ENCODE data around the gene CNN2. TPM values are rescaled to one million over a fixed set of nuclear protein-coding genes. Genes with fewer than 3 reads are reported as not detected.

Gene CNN2
- total and polyA plus RNA-seq, 2 donors (not counting 1 experiment from before 2014, with no cell fraction given), result 198 to 301 TPM

GRCh38 chr19:1041835-1042685, 15.7 kb downstream of the CNN2 start:
- H3K4me3 Mint-ChIP-seq, result peak overlapping the region; percentile 19

More at GRCh38 chr19:1041835-1042685, 15.7 kb downstream of the CNN2 start:
- 94% methylated on average over 41 of the region's 43 CpGs for WGBS (ENCODE audit: insufficient coverage)
- Histone ChIP-seq H3K79me2 (ENCODE audit: control insufficient read depth, insufficient read depth, low read length) (peaks cover 53% of the 10 kb centered on the region), H3K9ac (ENCODE audit: low read length) (no peak overlapping the region), H3K27ac (ENCODE audit: low read length in 2 of 2) (no peak overlapping the region), H3K4me1 (ENCODE audit: control insufficient read depth in 2 of 2, insufficient read depth in 2 of 2, low read length in 2 of 2) (peaks cover 31 to 57% of the 10 kb centered on the region in 2 donors), H2AFZ (ENCODE audit: insufficient read depth, low read depth, low read length, poor library complexity, severe bottlenecking) (no peak overlapping the region), H3K9me3 (ENCODE audit: control extremely low read depth in 1 of 3, control insufficient read depth in 2 of 3, insufficient read depth in 1 of 3, low read length in 2 of 3) (peaks cover 0 to 4% (median 0%) of the 10 kb centered on the region in 3 donors), H3K27me3 (replicated peaks in 1 of 4; ENCODE audit: control extremely low read depth in 1 of 4, control insufficient read depth in 3 of 4, insufficient read depth in 4 of 4, low read length in 3 of 4) (no peaks in the 10 kb centered on the region), H4K20me1 (ENCODE audit: control insufficient read depth, insufficient read depth, low read length, poor library complexity, severe bottlenecking) (peaks cover 65% of the 10 kb centered on the region), H3K4me2 (replicated peaks; ENCODE audit: low read depth, low read length, poor library complexity, severe bottlenecking) (peak overlapping the region; percentile 92), H3K4me3 (ENCODE audit: control extremely low read depth in 1 of 5, extremely low read depth in 1 of 5, insufficient read depth in 1 of 5, low read depth in 2 of 5, low read length in 4 of 5) (peak overlapping the region in 1 of 5 experiments; percentile 75), H3K36me3 (replicated peaks in 1 of 2; ENCODE audit: control extremely low read depth in 1 of 2, control insufficient read depth in 1 of 2, extremely low read depth in 1 of 2, insufficient read depth in 2 of 2, low read length in 1 of 2) (peaks cover 0 to 49% of the 10 kb centered on the region in 2 experiments)
- no peaks in the 10 kb centered on the region for H3K27me3 Mint-ChIP-seq
- no peaks in the 10 kb centered on the region for H3K9me3 Mint-ChIP-seq (ENCODE audit: insufficient read depth)
- POLR2A ChIA-PET, result interaction anchor here (1.0 to 6.8 kb wide), 6 partner anchors 14 to 48 kb away, joined by 5 to 91 read pairs (median 8); partner anchors contain the start of genes CNN2 and RNU6-2
- ATAC-seq (ENCODE audit: low read depth) (no peak), DNase-seq (no peak)
- no peak for TF ChIP-seq EZH2 (IDR thresholded peaks at IDR 0.05; ENCODE audit: borderline replicate concordance, insufficient read depth, low read depth, low read length, poor library complexity, severe bottlenecking)
- TF ChIP-seq, protein P1, sequence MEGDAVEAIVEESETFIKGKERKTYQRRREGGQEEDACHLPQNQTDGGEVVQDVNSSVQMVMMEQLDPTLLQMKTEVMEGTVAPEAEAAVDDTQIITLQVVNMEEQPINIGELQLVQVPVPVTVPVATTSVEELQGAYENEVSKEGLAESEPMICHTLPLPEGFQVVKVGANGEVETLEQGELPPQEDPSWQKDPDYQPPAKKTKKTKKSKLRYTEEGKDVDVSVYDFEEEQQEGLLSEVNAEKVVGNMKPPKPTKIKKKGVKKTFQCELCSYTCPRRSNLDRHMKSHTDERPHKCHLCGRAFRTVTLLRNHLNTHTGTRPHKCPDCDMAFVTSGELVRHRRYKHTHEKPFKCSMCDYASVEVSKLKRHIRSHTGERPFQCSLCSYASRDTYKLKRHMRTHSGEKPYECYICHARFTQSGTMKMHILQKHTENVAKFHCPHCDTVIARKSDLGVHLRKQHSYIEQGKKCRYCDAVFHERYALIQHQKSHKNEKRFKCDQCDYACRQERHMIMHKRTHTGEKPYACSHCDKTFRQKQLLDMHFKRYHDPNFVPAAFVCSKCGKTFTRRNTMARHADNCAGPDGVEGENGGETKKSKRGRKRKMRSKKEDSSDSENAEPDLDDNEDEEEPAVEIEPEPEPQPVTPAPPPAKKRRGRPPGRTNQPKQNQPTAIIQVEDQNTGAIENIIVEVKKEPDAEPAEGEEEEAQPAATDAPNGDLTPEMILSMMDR (IDR thresholded peaks at IDR 0.05), result no peak
- no peak overlapping the region for H3K27ac Mint-ChIP-seq
- intact Hi-C loops (cut with micrococcal nuclease), result no loop called here
- CTCF ChIA-PET, result interaction anchor here (1.2 to 1.5 kb wide), 3 partner anchors 13 to 23 kb away, joined by 3 to 4 read pairs (median 4); no protein-coding TSS in a partner anchor
- peaks cover 44% of the 10 kb centered on the region for H3K4me1 Mint-ChIP-seq

Data from B cell (primary cell).